Activated naive CD8-positive, alpha-beta T cell treated with anti-CD3 and anti-CD28 coated beads, Interleukin-2, amount 10 ng/mL, durations not matched to agents 7 days and 5 days (primary cell): ENCODE measurements around the gene GALNT3. TPM values are rescaled to one million over a fixed set of nuclear protein-coding genes. Genes with fewer than 3 reads are reported as not detected.

Experiments
- ATAC-seq: fragments of 150-1000 bp; cut with Tn5 transposase; one replicate; pipeline ENCODE4 v1.10.0; 2021; ENCODE audit warnings: low read depth, moderate library complexity
- POLR2A ChIA-PET: fragments of 350-600 bp; sonication (Branson Sonifier 250); formaldehyde crosslinking; loops from one replicate; lab custom pipeline; 2021; ENCODE audit warnings: antibody characterized with exemption; lab: Charles Lee
- DNase-seq: peaks from one replicate; pipeline ENCODE4 v3.0.0; 2021
- H3K27ac Mint-ChIP-seq: one replicate; pipeline ENCODE4 v1.8.0; 2022; ENCODE audit warnings: mild to moderate bottlenecking, mixed read lengths
- H3K27me3 Mint-ChIP-seq: one replicate; pipeline ENCODE4 v1.8.0; 2022; ENCODE audit warnings: mild to moderate bottlenecking, moderate library complexity, mixed read lengths
- H3K36me3 Mint-ChIP-seq: one replicate; pipeline ENCODE4 v1.8.0; 2021; ENCODE audit warnings: mild to moderate bottlenecking, mixed read lengths
- H3K4me1 Mint-ChIP-seq: one replicate; pipeline ENCODE4 v1.8.0; 2021; ENCODE audit warnings: mixed read lengths
- H3K4me3 Mint-ChIP-seq: one replicate; pipeline ENCODE4 v1.8.0; 2022; ENCODE audit warnings: mild to moderate bottlenecking, moderate library complexity, mixed read lengths
- H3K9me3 Mint-ChIP-seq: one replicate; pipeline ENCODE4 v1.8.0; 2021; ENCODE audit warnings: mixed read lengths
- total RNA-seq, 2 experiments: library from RNA; stranded (reverse); gene quantifications; one replicate each; pipeline ENCODE4 v1.2.3, GENCODE V29; 2021

GALNT3 gene
- total RNA-seq, 2 experiments from 2014 or later, result 4.7 to 5.0 TPM

- no peak for DNase-seq
- Mint-ChIP-seq H3K4me1 (peaks cover 2% of the 10 kb centered on the region), H3K4me3 (no peak overlapping the region), H3K27ac (no peak overlapping the region), H3K36me3 (peaks cover 7% of the 10 kb centered on the region), H3K27me3 (no peaks in the 10 kb centered on the region), H3K9me3 (no peaks in the 10 kb centered on the region)
- POLR2A ChIA-PET, result no interaction called here
- no peak for ATAC-seq
Observed at GRCh38 chr2:165746501-165746900, 47.5 kb downstream of the GALNT3 start.

GRCh38 chr2:165745916-165746315, 48.1 kb downstream of the GALNT3 start:
- POLR2A ChIA-PET, result no interaction called here
- H3K27me3 Mint-ChIP-seq, result no peaks in the 10 kb centered on the region
- H3K36me3 Mint-ChIP-seq, result peaks cover 7% of the 10 kb centered on the region
- ATAC-seq (no peak), DNase-seq (no peak)
- peaks cover 2% of the 10 kb centered on the region for H3K4me1 Mint-ChIP-seq
- no peak overlapping the region for H3K27ac Mint-ChIP-seq
- H3K9me3 Mint-ChIP-seq, result no peaks in the 10 kb centered on the region
- no peak overlapping the region for H3K4me3 Mint-ChIP-seq

GRCh38 chr2:165743442-165743841, 50.6 kb downstream of the GALNT3 start:
- ATAC-seq (no peak), DNase-seq (no peak)
- Mint-ChIP-seq H3K4me1 (peaks cover 2% of the 10 kb centered on the region), H3K27me3 (no peaks in the 10 kb centered on the region), H3K9me3 (no peaks in the 10 kb centered on the region), H3K36me3 (peaks cover 6% of the 10 kb centered on the region), H3K4me3 (no peak overlapping the region), H3K27ac (no peak overlapping the region)
- POLR2A ChIA-PET, result no interaction called here

- DNase-seq (no peak), ATAC-seq (no peak)
- H3K9me3 Mint-ChIP-seq, result peaks cover 1% of the 10 kb centered on the region
- POLR2A ChIA-PET, result no interaction called here
- no peaks in the 10 kb centered on the region for H3K36me3 Mint-ChIP-seq
- H3K27me3 Mint-ChIP-seq, result peaks cover 5% of the 10 kb centered on the region
- no peak overlapping the region for H3K4me3 Mint-ChIP-seq
- H3K4me1 Mint-ChIP-seq, result no peaks in the 10 kb centered on the region
- H3K27ac Mint-ChIP-seq, result no peak overlapping the region
Observed at GRCh38 chr2:165725421-165725820, 68.6 kb downstream of the GALNT3 start.

GRCh38 chr2:165720511-165720910, 73.5 kb downstream of the GALNT3 start:
- Mint-ChIP-seq H3K4me3 (no peak overlapping the region), H3K36me3 (no peaks in the 10 kb centered on the region), H3K27me3 (peaks cover 13% of the 10 kb centered on the region), H3K9me3 (no peaks in the 10 kb centered on the region), H3K27ac (no peak overlapping the region), H3K4me1 (no peaks in the 10 kb centered on the region)
- DNase-seq, result no peak
- POLR2A ChIA-PET, result no interaction called here
- ATAC-seq, result no peak

GRCh38 chr2:165718610-165719210, 75.3 kb downstream of the GALNT3 start:
- Mint-ChIP-seq H3K27me3 (peaks cover 13% of the 10 kb centered on the region), H3K4me3 (no peak overlapping the region), H3K27ac (no peak overlapping the region), H3K36me3 (no peaks in the 10 kb centered on the region), H3K4me1 (no peaks in the 10 kb centered on the region), H3K9me3 (no peaks in the 10 kb centered on the region)
- DNase-seq (no peak), ATAC-seq (no peak)
- POLR2A ChIA-PET, result no interaction called here

- Mint-ChIP-seq H3K27ac (no peak overlapping the region), H3K4me3 (no peak overlapping the region), H3K4me1 (no peaks in the 10 kb centered on the region), H3K9me3 (no peaks in the 10 kb centered on the region), H3K36me3 (no peaks in the 10 kb centered on the region), H3K27me3 (peaks cover 13% of the 10 kb centered on the region)
- DNase-seq (no peak), ATAC-seq (no peak)
- POLR2A ChIA-PET, result no interaction called here
Observed at GRCh38 chr2:165716091-165716490, 78.0 kb downstream of the GALNT3 start.

- Mint-ChIP-seq H3K27me3 (peaks cover 3% of the 10 kb centered on the region), H3K4me1 (no peaks in the 10 kb centered on the region), H3K36me3 (no peaks in the 10 kb centered on the region), H3K4me3 (no peak overlapping the region), H3K9me3 (no peaks in the 10 kb centered on the region), H3K27ac (no peak overlapping the region)
- POLR2A ChIA-PET, result no interaction called here
- ATAC-seq (no peak), DNase-seq (no peak)
Observed at GRCh38 chr2:165706960-165707487, 87.0 kb downstream of the GALNT3 start.

GRCh38 chr2:165701147-165701546, 92.9 kb downstream of the GALNT3 start:
- Mint-ChIP-seq H3K27ac (no peak overlapping the region), H3K4me3 (no peak overlapping the region), H3K9me3 (no peaks in the 10 kb centered on the region), H3K27me3 (peaks cover 7% of the 10 kb centered on the region), H3K36me3 (no peaks in the 10 kb centered on the region), H3K4me1 (no peaks in the 10 kb centered on the region)
- no peak for ATAC-seq
- DNase-seq, result no peak
- POLR2A ChIA-PET, result no interaction called here

- H3K27me3 Mint-ChIP-seq, result peaks cover 7% of the 10 kb centered on the region
- POLR2A ChIA-PET, result no interaction called here
- DNase-seq (no peak), ATAC-seq (no peak)
- H3K9me3 Mint-ChIP-seq, result no peaks in the 10 kb centered on the region
- no peak overlapping the region for H3K27ac Mint-ChIP-seq
- H3K4me1 Mint-ChIP-seq, result no peaks in the 10 kb centered on the region
- no peaks in the 10 kb centered on the region for H3K36me3 Mint-ChIP-seq
- no peak overlapping the region for H3K4me3 Mint-ChIP-seq
Observed at GRCh38 chr2:165700531-165700930, 93.5 kb downstream of the GALNT3 start.

- H3K27me3 Mint-ChIP-seq, result peaks cover 7% of the 10 kb centered on the region
- H3K9me3 Mint-ChIP-seq, result no peaks in the 10 kb centered on the region
- POLR2A ChIA-PET, result no interaction called here
- no peaks in the 10 kb centered on the region for H3K36me3 Mint-ChIP-seq
- H3K4me3 Mint-ChIP-seq, result no peak overlapping the region
- ATAC-seq (no peak), DNase-seq (no peak)
- H3K27ac Mint-ChIP-seq, result no peak overlapping the region
- H3K4me1 Mint-ChIP-seq, result no peaks in the 10 kb centered on the region
Observed at GRCh38 chr2:165699946-165700345, 94.1 kb downstream of the GALNT3 start.

- H3K36me3 Mint-ChIP-seq, result no peaks in the 10 kb centered on the region
- ATAC-seq (no peak), DNase-seq (no peak)
- POLR2A ChIA-PET, result no interaction called here
- no peaks in the 10 kb centered on the region for H3K9me3 Mint-ChIP-seq
- H3K4me1 Mint-ChIP-seq, result no peaks in the 10 kb centered on the region
- H3K27ac Mint-ChIP-seq, result no peak overlapping the region
- H3K4me3 Mint-ChIP-seq, result no peak overlapping the region
- peaks cover 5% of the 10 kb centered on the region for H3K27me3 Mint-ChIP-seq
Observed at GRCh38 chr2:165698444-165698884, 95.6 kb downstream of the GALNT3 start.

- POLR2A ChIA-PET, result no interaction called here
Observed at GRCh38 chr2:165697748-165698443, 96.2 kb downstream of the GALNT3 start.

More at GRCh38 chr2:165697748-165698443, 96.2 kb downstream of the GALNT3 start:
- Mint-ChIP-seq H3K4me1 (no peaks in the 10 kb centered on the region), H3K27me3 (peaks cover 5% of the 10 kb centered on the region), H3K27ac (no peak overlapping the region), H3K4me3 (no peak overlapping the region), H3K36me3 (no peaks in the 10 kb centered on the region), H3K9me3 (no peaks in the 10 kb centered on the region)
- DNase-seq (no peak), ATAC-seq (no peak)
